NCI-H526 (cell line): Measurements from ENCODE around the gene GALNT16.
A peak's percentile ranks its signal among the peaks of the same experiment; 100 is the strongest.
"Not testable (repeated sequence)": the region's sequence is repeated elsewhere in the genome, so short reads cannot be mapped to it uniquely, and the experiment has no call there.

Source experiments
- DNase-seq, 2 experiments: peaks; one replicate each; lab custom pipeline; 2025; lab: John Stamatoyannopoulos, UW

GALNT16 gene

DNA sequence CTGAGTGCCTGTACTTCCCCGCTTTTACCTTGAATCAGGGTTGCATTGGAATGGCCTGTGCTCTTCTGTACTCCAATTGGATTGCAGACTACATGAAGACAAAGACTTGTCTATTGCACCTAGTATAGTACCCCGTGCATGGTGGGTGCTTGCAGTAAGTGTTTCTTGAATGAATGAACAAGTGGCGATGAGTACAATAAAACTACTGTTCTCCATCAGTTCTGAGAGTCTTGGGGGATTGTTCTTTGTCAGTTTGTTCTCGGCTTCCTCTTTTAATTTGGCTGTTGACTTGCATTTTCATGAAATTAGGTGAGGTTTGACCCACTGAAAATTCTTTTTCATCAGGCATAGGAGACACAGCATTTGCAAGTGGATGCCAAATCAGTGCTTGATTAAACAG, 104.0 kb downstream of the GALNT16 start:
- no peak for DNase-seq

DNA sequence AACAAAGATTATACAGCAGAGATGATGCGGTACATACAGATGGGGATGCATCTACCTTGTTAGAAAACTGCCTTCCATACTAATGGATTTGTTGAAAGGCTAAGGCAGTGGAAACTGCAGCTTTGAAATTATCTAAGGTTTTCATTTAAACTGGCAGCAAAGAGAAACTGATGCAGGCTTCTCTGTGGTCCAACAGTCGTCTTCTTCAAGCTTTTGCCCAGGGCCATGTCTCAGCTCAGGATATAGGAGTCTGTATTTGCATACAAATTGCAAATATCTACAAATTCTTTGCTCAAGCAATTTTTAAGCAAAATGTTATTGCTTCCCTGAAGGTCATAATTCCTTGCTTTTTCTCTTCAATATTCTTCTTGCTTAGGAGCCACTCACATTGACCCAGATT, 104.4 kb downstream of the GALNT16 start:
- DNase-seq = no peak

GRCh38 chr14:69366069-69366468, 106.1 kb downstream of the GALNT16 start:
- no peak for DNase-seq

DNA sequence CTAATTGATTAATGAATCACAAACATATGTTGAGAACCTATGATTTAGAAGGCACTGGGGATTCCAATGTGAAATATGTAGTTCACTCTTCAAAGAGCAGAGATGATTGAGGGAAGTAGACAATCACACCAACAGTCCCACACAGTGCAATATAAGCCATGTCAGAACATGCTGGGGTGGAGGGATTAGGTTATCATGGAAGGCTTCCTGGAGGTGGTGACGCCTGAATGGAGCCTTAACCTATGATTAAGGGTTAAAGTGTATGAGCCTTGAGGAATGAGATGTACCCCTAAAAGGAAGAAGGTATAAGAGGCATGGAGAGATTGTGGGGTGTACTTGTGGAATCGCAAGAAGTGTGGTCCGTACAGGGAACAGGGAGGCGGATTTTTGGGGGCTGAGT, 106.8 kb downstream of the GALNT16 start:
- DNase-seq = no peak

- DNase-seq = no peak
These were observed 108.4 kb downstream of the GALNT16 start for GRCh38 chr14:69368381-69368780.

DNA sequence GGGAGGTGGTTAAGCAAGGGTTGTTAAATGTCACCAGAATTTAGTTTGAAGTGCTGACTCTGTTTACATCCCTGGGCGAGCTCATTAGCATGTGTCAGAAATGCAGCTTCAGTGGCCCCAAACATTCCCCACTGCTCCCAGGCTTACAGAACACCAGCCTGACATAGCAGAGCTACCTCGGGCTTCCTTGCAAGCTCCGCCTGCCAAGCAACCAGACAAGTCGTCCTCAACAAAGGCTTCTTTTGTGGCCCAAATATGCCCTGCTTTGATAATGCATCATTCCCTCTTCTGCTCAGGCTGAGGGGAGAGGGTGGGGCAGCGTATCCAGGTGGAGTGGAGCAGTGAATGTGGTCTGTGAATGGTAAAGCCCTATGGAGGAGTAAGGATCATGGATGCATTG, 110.1 kb downstream of the GALNT16 start:
- DNase-seq = peak in 1 of 2 experiments; percentile 31

DNA sequence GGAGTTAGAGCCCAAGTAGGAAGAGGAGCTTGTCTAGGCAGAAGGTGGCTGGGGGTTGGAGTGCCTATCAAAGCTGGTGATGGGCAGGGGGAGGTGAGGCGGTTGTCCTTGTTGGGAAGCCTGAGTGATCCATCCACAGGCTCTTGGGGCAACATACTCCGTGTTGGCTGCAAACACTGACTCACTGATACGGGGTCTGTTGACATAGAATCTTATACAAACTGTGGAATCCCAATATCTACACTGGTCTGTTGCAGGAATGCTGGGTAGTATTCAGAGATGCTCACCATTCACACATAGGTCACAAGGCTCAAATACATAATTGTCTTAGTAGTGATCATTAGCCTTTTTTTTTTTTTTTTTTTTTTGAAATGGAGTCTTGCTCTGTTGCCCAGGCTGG, 112.2 kb downstream of the GALNT16 start:
- no peak for DNase-seq

- DNase-seq = no peak
These were observed 113.1 kb downstream of the GALNT16 start for GRCh38 chr14:69373104-69373503.

DNA sequence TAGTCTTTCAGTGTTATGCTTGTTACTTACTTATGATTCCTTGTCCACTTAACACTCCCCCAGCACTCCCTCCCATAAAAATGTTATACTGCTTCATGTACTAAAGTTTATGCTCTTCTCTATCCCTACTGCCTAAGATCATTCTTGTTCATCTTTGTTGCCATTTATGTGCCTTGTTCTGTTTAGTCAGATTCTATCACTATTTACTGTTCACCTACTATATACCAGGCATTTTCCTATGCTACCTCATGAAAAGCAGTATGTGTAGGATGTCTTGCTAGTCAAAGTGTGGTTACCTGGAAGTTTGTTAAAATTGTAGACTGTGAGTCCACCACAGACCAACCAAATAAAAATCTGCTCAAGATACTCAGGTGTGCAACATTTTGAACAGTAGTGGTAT, 114.3 kb downstream of the GALNT16 start:
- no peak for DNase-seq

DNA sequence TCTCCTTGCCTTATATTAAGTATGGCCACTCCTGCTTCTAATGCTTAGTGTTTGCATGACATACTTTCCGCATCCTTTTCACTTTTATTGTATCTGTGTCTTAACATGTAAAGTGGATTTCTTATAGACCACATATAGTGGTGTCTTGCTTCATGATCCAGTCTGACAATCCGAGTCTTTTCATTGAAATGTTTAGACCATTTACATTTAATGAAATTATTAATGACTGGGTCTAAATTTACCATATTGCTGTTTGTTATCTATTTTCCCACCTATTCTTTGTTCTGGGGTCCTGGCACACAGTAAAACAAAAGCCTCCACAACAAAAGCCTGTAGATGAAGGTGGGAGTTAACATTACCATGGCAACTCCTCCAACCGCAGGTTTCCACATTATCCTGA, 115.2 kb downstream of the GALNT16 start:
- no peak for DNase-seq

DNA sequence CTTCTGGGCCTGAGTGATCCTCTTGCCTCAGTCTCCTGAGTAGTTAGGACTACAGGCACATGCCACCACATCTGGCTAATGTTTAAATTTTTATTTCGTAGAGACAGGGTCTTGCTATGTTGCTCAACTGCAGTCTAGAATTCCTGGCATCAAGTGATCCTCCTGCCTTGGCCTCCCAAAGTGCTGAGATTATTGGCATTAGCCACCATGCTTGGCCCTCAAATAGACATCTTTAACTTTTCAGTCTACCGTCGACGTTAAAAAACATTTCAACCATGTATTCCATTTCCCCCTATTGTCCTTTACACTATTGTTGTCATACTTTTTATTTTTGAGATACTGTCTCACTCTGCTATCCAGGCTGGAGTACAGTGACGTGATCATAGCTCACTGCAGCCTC, 115.8 kb downstream of the GALNT16 start:
- no peak for DNase-seq

- no peak for DNase-seq
These were observed 116.5 kb downstream of the GALNT16 start for GRCh38 chr14:69376439-69376838.

DNA sequence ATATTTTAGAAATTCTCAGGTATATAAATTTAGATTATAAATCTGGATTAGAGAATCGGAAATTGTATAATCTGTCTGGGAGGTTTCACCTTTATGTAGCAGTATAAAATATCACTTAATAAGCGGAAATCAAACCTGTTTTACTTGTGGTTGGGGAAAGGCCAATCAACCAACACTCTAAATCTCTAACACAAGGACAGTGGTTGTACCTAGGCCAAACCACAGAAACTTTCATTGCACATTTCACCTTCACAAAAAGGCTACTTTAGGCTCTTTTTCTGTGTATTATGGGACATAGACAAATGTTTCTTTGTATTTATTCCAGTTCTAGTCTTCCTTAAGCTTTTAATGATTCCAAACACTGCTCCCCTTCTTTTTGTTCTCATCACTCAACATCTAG, 118.3 kb downstream of the GALNT16 start:
- no peak for DNase-seq

GRCh38 chr14:69387311-69387710, 127.4 kb downstream of the GALNT16 start:
- DNase-seq = no peak

DNA sequence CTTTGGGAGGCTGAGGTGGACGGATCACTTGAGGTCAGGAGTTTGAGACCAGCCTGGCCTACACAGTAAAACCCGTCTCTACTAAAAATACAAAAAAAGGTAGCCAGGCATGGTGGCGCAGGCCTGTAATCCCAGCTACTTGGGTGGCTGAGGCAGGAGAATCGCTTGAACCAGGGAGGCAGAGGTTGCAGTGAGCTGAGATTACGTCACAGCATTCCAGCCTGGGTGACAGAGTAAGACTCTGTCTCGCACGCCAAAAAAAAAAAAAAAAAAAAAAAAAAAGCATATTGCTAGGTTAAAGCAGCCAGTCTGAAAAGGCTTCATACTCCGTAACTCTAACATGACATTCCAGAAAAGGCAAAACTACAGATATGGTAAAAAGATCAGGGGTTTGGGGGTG, 131.4 kb downstream of the GALNT16 start:
- not testable (repeated sequence) for DNase-seq

DNA sequence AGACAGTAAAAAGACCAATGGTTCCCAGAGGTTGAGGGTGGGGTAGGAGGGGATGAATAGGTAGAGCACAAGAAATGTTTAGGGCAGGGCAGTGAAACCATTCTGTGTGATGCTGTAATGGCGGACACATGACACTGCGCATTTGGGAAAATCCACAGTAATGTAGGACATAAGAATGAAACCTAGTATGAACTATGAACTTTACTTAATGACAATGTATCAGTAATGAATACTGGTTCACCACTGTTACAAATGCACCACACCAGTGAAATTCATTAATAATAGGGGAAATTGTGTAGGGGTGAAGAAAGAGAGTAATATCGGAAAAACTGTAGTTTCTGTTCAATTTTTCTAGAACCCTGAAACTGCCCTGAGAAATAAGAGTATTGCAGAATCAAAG, 132.5 kb downstream of the GALNT16 start:
- no peak for DNase-seq

DNA sequence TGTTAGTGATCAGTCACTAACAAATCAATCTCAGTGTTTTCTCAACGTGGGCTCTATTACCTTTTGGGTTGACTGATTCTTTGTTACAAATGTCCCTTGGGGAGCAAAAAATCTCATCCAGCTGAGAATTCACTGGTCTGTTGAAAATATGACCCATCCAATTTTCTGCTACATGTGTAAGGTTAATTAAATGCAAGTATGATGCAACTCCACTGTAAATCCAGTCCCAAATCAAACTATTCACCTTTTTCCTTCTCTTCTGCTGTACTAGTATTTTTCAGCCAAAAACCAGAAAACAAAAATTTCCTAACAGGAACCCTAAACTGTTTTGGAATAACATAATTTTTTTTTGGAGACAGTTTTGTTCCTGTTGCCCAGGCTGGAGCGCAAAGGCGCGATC, 136.0 kb downstream of the GALNT16 start:
- no peak for DNase-seq

DNA sequence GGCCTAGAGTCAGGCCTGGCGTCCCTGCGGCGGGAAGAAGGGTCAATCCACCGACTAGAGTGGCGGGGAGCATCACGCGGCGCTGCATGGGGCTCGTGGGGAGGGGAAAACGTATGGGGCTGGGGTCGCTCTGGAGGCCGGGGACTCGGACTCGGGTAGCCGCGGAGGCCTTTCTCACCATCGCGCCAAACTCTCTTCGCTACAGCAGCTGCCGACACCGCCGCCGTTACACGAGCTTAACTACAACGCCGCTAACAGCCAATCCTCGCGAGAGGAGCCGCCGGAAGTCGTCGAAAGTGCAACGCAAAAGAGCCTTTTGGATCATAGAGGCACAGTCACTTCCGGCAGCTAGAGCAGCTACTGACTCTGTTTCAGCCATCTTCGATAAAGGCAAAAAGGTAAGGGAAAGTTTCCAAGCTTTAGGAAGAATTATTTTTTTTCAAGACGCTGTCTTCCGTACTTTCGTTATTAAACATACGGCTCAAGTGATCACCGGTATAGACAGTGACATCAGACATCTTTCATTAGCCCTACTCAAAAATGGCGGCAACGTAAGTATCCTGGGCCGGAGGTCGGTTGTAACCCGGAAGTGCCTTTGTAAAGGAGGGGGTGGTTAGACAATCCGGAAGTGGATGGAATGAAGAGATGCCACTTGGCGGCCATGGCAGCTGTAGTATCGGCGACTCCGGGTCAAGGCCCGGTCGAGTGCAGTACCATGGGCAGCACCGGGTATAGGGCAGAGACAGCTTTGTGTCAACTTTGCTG, 138.3 kb downstream of the GALNT16 start, which contains the start of the genes ERH and SLC39A9:
Gene ERH, minus strand, starts transcription at position 247 of the 765 bp plus-strand sequence. Its CDS starts 66 bp downstream, at position 181.
Gene SLC39A9, plus strand, starts transcription at position 640 of the 765 bp plus-strand sequence. CDS start 678 bp downstream, outside the sequence.
- peak; percentile 97 to 98 for DNase-seq

- DNase-seq = peak in 1 of 2 experiments; percentile 51
These were observed 138.9 kb downstream of the GALNT16 start for GRCh38 chr14:69398818-69399210.

DNA sequence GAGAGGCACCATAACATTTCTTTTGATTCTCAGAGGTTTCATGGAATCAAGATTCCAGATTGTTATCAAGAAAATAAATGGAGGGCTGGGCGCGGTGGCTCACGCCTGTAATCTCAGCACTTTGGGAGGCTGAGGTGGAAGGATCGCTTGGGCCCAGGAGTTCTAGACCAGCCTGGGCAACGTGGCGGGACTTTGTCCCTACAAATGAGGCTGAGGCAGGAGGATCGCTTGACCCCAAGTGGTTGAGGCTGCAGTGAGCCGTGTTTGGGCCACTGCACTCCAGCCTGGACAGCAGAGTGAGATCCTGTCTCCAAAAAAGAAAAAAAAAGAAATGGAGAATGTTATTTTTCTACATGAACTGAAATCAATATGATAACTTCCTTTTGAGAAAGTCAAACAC, 139.8 kb downstream of the GALNT16 start:
- no peak for DNase-seq

- DNase-seq = no peak
These were observed 140.2 kb downstream of the GALNT16 start for GRCh38 chr14:69400154-69400553.

DNA sequence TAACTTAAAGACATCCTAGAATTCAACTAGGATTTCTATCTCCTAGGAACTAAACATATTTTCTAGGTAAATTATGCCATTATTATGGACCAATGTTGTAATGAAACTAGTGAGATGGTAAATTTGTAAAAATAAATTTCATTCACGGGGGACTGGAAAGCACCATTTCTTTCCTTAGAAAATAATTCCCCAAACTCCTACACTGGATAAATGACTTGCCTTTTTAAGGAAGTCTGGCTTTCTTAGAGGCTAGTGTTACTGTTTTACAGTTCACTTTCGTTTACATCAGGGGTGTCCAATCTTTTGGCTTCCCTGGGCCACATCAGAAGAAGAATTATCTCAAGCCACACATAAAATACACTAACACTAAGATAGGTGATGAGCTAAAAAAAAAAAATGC, 141.9 kb downstream of the GALNT16 start:
- DNase-seq = no peak

- no peak for DNase-seq
These were observed 144.5 kb downstream of the GALNT16 start for GRCh38 chr14:69404478-69404877.

DNA sequence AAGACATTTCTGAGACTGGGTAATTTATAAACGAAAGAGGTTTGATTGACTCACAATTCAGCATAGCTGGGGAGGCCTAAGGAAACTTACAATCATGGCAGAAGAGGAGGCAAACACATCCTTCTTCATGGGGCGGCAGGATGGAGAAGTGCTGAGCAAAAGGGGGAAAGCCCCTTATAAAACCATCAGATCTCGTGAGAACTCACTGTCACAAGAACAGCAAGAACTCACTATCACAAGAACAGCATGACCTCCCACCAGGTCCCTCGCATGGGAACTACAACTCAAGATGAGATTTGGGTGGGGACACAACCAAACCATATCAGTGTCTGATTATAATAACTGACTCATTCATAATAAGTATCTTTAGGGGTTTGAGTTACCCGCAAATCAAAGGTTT, 144.9 kb downstream of the GALNT16 start:
- no peak for DNase-seq
